HG03060 (cell line): ENCODE data around the gene ADTRP.

Experiments used
- ATAC-seq: cut with Tn5 transposase; IDR thresholded peaks from one replicate; pipeline ENCODE4 v1.9.1; 2021; ENCODE audit warnings: low read depth, moderate number of reproducible peaks; ENCODE audit not compliant: unreplicated experiment

ADTRP gene

GRCh38 chr6:11672256-11672655, 106.3 kb downstream of the ADTRP start:
- no peak for ATAC-seq

GRCh38 chr6:11669696-11670095, 108.9 kb downstream of the ADTRP start:
- no peak for ATAC-seq

GRCh38 chr6:11668455-11668854, 110.1 kb downstream of the ADTRP start:
- no peak for ATAC-seq

- no peak for ATAC-seq
Measured at GRCh38 chr6:11667876-11668275, 110.7 kb downstream of the ADTRP start.

- no peak for ATAC-seq
Measured at GRCh38 chr6:11665604-11666326, 112.8 kb downstream of the ADTRP start.
